Stromal cell of bone marrow (primary cell): ENCODE results near the gene IQSEC3.
"Not testable (repeated sequence)": the region's sequence is repeated elsewhere in the genome, so short reads cannot be mapped to it uniquely, and the experiment has no call there.

Experiments
- DNase-seq: peaks from one replicate; pipeline ENCODE4 v3.0.0-alpha.2; 2012; ENCODE audit warnings: low read depth

IQSEC3 gene

GRCh38 chr12:214003-214741 lies 147.6 kb downstream of the IQSEC3 start, which contains the start of gene SLC6A12:
Gene SLC6A12, minus strand, starts transcription at chr12:214157. Its CDS starts 4,171 bp downstream, at chr12:209986.
- DNase-seq: no peak

DNA sequence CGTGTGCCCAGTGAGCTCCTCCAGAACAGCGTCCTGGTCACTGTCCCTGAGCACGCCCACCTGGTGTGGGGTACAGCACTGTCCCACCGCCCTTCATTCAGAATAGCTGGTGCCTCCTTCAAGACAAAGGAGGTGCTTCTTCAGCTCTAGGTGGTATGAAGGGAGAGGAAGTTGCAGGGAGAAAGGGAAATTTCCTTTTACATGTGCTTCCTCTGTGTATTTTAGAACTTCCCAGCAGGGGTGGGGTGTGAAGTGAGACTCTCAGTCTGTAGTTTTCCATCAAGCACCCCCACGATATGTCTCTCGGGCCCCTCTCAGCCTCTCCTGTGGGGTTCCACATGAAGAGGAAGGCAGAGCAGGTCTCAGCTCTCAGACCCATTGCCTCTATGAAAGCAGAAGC lies 148.5 kb downstream of the IQSEC3 start:
- no peak for DNase-seq

- not testable (repeated sequence) for DNase-seq
Measured at GRCh38 chr12:217029-217428, 150.5 kb downstream of the IQSEC3 start.

DNA sequence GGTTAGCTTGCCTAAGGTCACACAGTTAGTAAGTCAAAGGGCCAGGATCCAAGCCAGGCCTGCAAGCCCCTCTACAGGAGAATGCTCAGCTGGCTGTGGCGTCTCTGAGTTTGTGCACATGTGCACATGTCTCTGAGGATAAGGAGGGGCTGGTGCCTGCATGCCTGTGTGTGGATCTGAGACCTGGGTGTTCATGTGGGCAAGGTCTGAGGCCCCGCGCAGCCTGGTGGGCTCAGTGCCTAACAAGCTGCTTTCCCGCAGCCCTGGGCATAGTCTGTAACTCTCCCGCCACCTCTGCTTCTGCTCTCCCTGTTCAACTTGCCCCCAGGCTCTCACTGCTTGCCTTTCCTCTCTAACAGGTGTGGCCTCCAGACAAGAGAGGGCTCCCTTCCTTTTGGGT lies 151.7 kb downstream of the IQSEC3 start:
- DNase-seq: no peak

- no peak for DNase-seq
Measured at GRCh38 chr12:218728-219590, 152.4 kb downstream of the IQSEC3 start.

DNA sequence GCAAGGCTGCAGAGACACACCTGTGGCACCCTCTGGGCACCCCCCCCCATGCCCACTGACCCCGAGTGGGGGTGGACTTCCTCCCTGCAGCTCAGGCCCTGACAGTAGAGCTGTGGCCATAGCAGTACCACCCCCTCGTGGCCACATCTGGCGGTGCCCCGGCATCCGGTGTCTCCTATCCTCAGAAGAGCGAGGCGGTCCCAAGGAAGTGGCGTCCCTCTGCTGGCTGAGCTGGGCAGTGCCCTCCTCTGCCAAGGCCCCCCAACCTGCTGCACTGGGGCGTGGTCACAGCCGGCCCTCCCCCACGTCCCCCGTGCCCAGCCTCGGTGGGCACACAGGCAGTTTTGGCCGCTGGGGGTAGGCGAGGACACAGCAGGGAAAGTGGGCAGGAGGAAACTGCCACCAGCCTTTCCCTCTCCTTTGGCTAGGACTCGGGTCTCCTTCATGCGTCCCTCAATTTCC lies 153.4 kb downstream of the IQSEC3 start:
- DNase-seq: no peak

DNA sequence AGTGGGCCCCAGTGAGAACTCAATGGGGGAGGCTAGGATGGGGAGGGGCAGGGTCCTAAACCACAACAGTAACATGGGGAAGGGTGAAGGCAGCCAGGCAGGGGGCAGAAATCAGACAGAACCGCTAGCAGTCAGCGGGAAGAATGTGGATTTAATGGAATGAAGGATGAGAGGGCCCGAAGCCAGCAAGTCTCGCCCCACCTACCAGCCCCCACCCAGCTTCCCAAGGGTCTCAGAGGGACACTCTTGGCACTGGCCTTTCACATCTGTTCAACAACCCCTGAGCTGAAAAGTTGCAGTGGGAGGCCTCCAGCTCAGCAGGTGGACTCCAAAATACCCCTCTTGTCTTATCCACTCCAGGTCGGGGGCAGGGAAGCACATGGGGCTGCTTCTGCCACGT lies 153.9 kb downstream of the IQSEC3 start:
- no peak for DNase-seq

DNA sequence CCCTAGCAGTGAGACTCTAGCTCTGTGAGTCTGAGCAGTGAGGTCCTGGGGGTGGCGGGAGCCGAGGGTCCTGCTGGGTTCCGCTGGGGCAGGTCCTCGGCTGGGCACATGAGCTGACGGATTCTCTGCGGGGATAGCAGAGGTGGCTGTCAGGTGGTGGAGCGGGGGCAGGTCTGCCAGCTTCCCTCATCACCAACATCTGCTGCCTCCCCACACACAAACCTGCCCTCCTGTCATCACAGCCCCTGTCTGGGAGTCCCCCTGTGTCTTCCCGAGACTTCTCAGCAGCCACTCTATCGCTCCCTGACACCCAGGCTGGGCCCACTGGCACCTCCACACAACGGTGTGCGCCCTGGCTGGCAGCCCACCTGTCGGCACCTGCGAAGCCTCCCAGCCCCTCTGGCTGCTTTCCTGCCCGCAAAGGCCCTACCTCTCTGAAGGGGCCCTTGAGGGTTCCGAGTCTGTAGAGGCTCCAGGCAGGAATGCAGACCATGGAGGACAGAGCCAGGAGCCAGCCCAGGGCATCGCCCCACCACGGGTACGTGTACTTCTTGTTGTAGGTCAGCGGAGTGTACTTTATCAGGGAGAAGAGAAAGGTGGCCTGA lies 154.5 kb downstream of the IQSEC3 start:
- no peak for DNase-seq

GRCh38 chr12:221736-222135 lies 155.2 kb downstream of the IQSEC3 start:
- no peak for DNase-seq

GRCh38 chr12:223841-224240 lies 157.3 kb downstream of the IQSEC3 start:
- DNase-seq: no peak

DNA sequence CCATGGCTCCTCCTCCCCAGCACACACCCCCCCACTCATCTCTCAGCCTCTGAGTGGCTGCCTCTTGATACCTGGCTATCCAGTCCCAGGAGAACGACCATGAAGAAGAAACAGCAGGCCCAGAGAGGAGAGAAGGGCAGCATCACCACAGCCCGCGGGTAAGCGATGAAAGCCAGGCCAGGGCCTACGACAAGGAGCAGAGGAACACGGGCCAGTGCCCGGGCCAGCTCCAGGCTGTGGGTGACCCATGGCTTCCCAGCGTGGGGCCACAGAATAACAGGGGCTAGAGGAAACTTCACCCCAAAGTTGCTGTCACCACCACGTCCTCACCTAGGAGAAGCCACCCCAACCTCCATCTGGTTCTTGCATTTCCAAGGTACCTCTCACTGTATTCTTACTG lies 157.8 kb downstream of the IQSEC3 start:
- DNase-seq: no peak

DNA sequence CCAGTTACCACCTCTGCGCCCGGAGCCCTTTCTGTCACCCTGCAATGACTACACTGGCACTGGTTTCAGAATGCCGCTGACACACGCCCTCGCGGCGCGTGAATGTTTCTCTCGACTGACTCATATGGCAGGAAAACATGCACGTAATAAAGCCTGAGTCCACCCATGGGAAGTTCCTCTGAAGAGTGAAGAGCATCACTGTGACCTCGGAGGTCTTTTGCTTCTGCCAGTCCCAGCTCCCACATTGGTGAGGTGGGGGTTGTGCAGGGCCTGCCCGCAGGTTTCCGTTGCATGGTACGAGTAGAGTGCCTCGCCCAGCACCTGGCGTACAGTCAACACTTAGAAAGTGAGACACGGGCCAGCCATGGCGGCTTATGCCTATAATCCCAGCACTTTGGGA lies 158.4 kb downstream of the IQSEC3 start:
- no peak for DNase-seq

GRCh38 chr12:226401-226800 lies 159.8 kb downstream of the IQSEC3 start:
- DNase-seq: no peak

DNA sequence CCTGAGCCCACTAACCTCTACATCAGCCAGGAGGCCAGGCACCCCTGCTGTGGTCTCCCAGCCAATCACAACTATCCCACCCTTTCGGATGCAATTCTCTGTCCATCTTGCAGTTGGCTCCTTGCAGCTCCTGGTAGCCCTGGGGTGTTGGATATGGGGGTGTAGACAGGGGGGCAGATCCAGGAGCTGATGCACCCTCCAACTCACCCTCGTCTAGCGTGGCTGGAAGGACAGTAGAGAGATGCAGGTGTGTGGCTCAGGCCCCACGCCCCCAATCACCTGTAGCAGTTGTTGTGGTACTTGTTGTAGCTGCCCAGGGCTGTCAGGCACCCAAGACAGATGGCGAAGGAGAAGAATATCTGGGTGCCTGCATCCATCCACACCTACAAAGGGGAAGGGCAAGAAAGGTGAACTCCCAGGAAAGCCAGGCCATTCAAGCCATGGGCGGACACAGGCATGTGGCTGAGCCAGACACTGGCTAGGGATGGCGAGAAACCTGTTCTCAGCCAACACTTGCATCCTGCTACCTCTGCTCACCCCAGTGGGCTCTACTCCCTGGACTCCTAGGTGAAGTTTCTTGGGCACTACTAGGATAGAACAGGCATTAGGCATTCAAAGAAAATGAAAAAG lies 160.8 kb downstream of the IQSEC3 start:
- no peak for DNase-seq
